TTC549 (cell line): ENCODE results near the gene AKIRIN1.
"Not testable (repeated sequence)": the region's sequence is repeated elsewhere in the genome, so short reads cannot be mapped to it uniquely, and the experiment has no call there.

ENCODE experiments used
- FAIRE-seq: peaks from 2 replicates; lab custom pipeline; 2012; peaks lifted over from hg19 to GRCh38; lab: Jason Lieb, UNC

AKIRIN1 gene

DNA sequence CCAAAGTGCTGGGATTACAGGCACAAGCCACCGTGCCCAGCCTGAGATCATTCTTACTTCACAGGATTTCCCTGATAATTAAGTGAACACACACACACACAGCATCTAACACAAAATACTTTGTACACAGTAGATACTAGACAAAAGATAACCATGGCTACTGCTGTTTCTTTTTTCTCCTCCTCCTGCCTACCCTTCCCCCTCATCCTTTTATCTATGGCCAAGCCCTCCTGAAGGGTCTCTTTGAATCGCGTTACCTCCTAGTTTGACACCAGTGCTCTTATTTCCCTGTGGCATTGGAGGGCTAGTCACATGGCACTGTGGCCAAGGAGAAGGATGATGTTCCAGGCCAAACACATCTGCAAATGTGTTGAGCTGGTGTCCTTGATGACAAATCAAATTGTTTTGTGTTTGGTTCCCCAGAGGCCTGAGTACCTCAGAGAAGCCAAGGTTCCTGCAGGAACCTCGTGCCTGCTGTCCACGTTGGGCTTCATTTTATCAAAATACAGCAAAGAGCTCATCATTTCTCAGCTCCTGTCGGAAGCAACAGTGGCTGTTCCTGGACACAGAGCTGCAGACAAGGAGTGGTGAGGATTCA is 55.6 kb downstream of the AKIRIN1 start:
- no peak for FAIRE-seq

DNA sequence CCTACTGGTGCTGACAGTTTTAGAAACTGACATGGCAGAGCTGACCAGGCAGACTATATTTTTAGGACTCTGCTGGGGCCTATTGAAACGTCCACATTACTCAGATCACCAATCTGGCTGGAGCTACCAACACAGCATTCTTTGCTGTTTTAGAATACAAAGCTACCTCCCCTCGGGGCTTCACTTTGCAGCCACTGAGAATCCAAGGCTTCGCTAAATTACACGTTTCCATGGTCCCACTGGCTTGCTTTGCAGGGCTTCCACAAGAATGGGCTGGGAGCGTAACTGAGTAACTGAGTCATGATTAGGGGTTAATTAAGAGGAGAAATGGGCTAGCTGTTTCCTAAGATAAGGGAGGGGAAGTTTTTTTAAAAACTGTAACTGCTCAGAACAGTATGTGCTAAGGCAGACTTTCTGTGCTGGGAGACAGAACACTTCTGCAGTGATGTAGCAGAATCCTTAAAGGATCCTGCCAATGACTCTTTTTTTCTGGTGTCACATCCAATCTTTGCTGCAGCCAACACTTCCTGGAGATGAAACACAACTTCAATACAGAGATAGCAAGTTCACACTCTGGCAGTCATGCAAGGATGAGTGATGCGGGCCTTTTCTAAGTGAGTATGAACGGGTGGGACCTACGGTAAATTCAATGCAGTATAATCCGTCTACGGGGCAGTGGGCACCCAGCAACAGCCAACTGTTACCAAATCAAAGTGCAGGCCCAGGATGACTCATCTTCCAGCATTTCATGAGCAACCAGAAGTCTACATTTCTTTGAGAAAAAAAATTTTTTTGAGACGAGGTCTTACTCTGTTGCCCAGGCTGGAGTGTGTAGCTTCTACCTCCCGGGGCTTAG is 56.5 kb downstream of the AKIRIN1 start:
- FAIRE-seq: no peak

DNA sequence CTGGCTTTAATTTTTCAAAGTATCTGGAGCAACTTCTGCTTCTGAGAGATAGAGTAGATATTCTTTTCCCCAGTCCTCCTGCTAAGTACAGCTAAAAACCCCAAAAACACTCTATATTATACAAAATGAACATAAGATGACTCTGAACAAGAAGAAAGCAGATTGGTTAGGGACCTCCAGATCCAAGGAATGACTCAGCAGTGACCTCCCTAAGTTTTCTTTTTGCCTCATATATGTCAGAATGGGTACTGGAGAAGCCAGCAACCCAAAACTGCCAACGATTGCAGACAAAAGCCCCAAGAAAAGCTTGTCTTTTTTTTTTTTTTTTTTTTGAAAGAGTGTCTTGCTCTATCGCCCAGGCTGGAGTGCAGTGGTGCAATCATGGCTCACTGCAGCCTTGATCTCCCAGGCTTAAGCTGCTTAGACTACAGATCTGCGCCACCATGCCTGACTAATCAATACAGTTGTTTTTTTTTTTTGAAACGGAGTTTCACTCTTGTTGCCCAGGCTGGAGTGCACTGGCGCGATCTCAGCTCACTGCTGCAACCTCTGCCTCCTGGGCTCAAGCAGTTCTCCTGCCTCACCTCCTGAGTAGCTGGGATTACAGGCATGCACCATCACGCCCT is 57.8 kb downstream of the AKIRIN1 start:
- no peak for FAIRE-seq

DNA sequence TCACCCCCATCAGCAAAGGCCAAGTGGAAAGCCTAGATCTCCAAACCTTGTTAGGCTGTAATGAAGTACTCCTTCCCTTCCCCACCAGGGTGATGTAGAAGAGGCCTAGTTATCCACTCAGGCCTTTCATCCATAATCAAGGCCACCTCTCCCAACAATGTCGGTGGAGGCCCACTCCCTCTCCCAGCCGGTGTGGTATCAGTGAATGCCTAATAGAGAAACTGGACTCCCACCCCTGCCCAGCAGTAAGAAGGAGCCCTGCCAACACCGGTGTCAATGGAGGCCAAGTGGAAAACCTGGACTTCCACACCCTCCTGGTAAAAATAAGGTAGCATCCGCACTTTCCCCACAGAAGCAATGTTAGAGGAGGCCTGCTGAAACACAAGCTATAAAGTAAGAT is 58.9 kb downstream of the AKIRIN1 start:
- no peak for FAIRE-seq

GRCh38 chr1:39051193-39051850 is 60.2 kb downstream of the AKIRIN1 start:
- FAIRE-seq: not testable (repeated sequence)

- no peak for FAIRE-seq
Observed at GRCh38 chr1:39051956-39052355, 60.9 kb downstream of the AKIRIN1 start.

GRCh38 chr1:39055213-39055710 is 64.2 kb downstream of the AKIRIN1 start:
- not testable (repeated sequence) for FAIRE-seq
